ENCODE results near the gene PGAM2. TPM values are rescaled to one million over a fixed set of nuclear protein-coding genes. Genes with fewer than 3 reads are reported as not detected.

The PGAM2 gene
- total RNA-seq, 1 donor from 2014 or later, result under 0.01 TPM

GRCh38 chr7:44067064-44067951 lies 1.9 kb upstream of the PGAM2 start:
- no peak for DNase-seq (ENCODE audit: low read depth in 2 of 2)

- no peak for DNase-seq (ENCODE audit: low read depth in 2 of 2)
Measured at GRCh38 chr7:44066494-44067063, 1.2 kb upstream of the PGAM2 start.

GRCh38 chr7:44066111-44066460 lies 719 bp upstream of the PGAM2 start:
- DNase-seq (ENCODE audit: low read depth in 2 of 2), result no peak

GRCh38 chr7:44064791-44065430 lies 456 bp downstream of the PGAM2 start:
- DNase-seq (ENCODE audit: low read depth in 2 of 2), result no peak

GRCh38 chr7:44063894-44064651 lies 1.3 kb downstream of the PGAM2 start:
- no peak for DNase-seq (ENCODE audit: low read depth in 2 of 2)

- no peak for DNase-seq (ENCODE audit: low read depth in 2 of 2)
Measured at GRCh38 chr7:44063547-44063893, 1.8 kb downstream of the PGAM2 start.

GRCh38 chr7:44062903-44063295 lies 2.5 kb downstream of the PGAM2 start:
- no peak for DNase-seq (ENCODE audit: low read depth in 2 of 2)

GRCh38 chr7:44062180-44062902 lies 3.0 kb downstream of the PGAM2 start:
- no peak for DNase-seq (ENCODE audit: low read depth in 2 of 2)

- DNase-seq (ENCODE audit: low read depth in 2 of 2), result no peak
Measured at GRCh38 chr7:44061645-44062179, 3.7 kb downstream of the PGAM2 start.

GRCh38 chr7:44060948-44061644 lies 4.3 kb downstream of the PGAM2 start:
- DNase-seq (ENCODE audit: low read depth in 2 of 2), result no peak

GRCh38 chr7:44060091-44060947 lies 5.0 kb downstream of the PGAM2 start:
- no peak for DNase-seq (ENCODE audit: low read depth in 2 of 2)

GRCh38 chr7:44059219-44060090 lies 5.9 kb downstream of the PGAM2 start:
- no peak for DNase-seq (ENCODE audit: low read depth in 2 of 2)

GRCh38 chr7:44058759-44059218 lies 6.6 kb downstream of the PGAM2 start:
- DNase-seq (ENCODE audit: low read depth in 2 of 2), result no peak

GRCh38 chr7:44057849-44058758 lies 7.3 kb downstream of the PGAM2 start:
- DNase-seq (ENCODE audit: low read depth in 2 of 2), result no peak

GRCh38 chr7:44057181-44057848 lies 8.1 kb downstream of the PGAM2 start:
- DNase-seq (ENCODE audit: low read depth in 2 of 2), result no peak

- no peak for DNase-seq (ENCODE audit: low read depth in 2 of 2)
Measured at GRCh38 chr7:44056681-44057080, 8.7 kb downstream of the PGAM2 start.
